ENCODE results near the gene SLC16A12. TPM values are rescaled to one million over a fixed set of nuclear protein-coding genes. Genes with fewer than 3 reads are reported as not detected.
A peak's percentile ranks its signal among the peaks of the same experiment; 100 is the strongest.

The SLC16A12 gene
- total RNA-seq, 1 experiment from 2014 or later: 10.9 TPM

DNA sequence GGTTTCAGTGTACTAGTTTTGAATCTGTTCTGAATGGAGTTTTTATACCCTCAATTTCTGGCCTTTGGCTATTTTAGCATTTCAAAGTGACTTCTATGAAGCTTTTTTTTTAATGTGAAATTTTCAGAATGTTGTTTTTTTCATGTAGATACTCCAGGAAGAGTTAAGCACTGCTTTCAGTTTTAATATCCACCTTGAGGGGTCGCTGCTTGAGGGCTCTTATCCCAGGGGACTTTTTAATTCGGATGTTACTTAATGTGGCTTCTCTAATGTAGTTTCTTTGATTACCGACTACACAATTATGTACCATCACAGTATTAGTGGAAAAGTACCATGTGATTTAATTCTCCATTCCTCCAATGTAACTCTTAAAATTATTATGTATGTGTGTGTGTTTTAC is 115.8 kb downstream of the SLC16A12 start:
- ChIA-PET POLR2A (no interaction called here), CTCF (interaction anchor here (1.7 to 2.4 kb wide), 3 partner anchors 115 to 143 kb away, joined by 5 to 16 read pairs (median 6); partner anchors contain the start of gene SLC16A12)
- no peak for TF ChIP-seq IRF2 (CRISPR knock-in tag; IDR thresholded peaks at IDR 0.05; ENCODE audit: borderline replicate concordance, low read depth)
- TF ChIP-seq, protein P1, sequence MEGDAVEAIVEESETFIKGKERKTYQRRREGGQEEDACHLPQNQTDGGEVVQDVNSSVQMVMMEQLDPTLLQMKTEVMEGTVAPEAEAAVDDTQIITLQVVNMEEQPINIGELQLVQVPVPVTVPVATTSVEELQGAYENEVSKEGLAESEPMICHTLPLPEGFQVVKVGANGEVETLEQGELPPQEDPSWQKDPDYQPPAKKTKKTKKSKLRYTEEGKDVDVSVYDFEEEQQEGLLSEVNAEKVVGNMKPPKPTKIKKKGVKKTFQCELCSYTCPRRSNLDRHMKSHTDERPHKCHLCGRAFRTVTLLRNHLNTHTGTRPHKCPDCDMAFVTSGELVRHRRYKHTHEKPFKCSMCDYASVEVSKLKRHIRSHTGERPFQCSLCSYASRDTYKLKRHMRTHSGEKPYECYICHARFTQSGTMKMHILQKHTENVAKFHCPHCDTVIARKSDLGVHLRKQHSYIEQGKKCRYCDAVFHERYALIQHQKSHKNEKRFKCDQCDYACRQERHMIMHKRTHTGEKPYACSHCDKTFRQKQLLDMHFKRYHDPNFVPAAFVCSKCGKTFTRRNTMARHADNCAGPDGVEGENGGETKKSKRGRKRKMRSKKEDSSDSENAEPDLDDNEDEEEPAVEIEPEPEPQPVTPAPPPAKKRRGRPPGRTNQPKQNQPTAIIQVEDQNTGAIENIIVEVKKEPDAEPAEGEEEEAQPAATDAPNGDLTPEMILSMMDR (IDR thresholded peaks at IDR 0.05): peak; percentile 26; the same call in 1 of the 2 replicates
- Mint-ChIP-seq H3K4me3 (no peak overlapping the region), H3K27me3 (ENCODE audit: low read depth) (peaks cover 17% of the 10 kb centered on the region), H3K36me3 (no peaks in the 10 kb centered on the region), H3K9me3 (no peaks in the 10 kb centered on the region), H3K4me1 (peaks cover 18% of the 10 kb centered on the region), H3K27ac (no peak overlapping the region)
- no peak for ATAC-seq
- no peak for DNase-seq (ENCODE audit: low spot score)

DNA sequence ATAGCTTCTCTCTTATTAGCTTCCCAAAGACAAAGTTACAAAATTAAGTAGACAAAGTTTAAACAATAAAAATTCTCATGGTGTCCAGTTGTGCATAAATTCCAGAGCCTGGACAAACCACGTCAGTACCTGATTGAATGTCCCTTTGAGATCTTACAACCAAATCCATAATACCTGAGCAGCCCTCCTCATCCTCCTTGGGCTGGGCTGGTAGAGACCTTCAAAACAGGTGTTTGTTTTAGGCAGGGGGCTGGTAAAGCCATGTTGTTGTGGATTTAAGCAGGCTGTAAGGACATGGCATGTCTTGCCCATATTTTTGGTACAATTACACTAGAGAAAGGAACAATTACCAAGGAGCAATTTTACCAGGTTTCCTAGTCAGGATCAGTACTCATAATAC is 118.9 kb downstream of the SLC16A12 start:
- Mint-ChIP-seq H3K36me3 (peaks cover 11% of the 10 kb centered on the region), H3K4me1 (peaks cover 25% of the 10 kb centered on the region), H3K9me3 (peaks cover 13% of the 10 kb centered on the region), H3K4me3 (no peak overlapping the region), H3K27me3 (ENCODE audit: low read depth) (peaks cover 27% of the 10 kb centered on the region), H3K27ac (no peak overlapping the region)
- DNase-seq (ENCODE audit: low spot score): no peak
- TF ChIP-seq ZNF121 (CRISPR knock-in tag; IDR thresholded peaks at IDR 0.05) (no peak), CREB1 (CRISPR knock-in tag; IDR thresholded peaks at IDR 0.05) (no peak), JUN (CRISPR knock-in tag; IDR thresholded peaks at IDR 0.05) (no peak), GTF2I (CRISPR knock-in tag; conservative IDR thresholded peaks at IDR 0.05) (no peak), SMAD3 (CRISPR knock-in tag; IDR thresholded peaks at IDR 0.05; ENCODE audit: borderline replicate concordance) (no peak), TCF7 (CRISPR knock-in tag; IDR thresholded peaks at IDR 0.05; ENCODE audit: low read depth) (no peak), ZNF671 (CRISPR knock-in tag; IDR thresholded peaks at IDR 0.05) (no peak), CBFB (CRISPR knock-in tag; IDR thresholded peaks at IDR 0.05; ENCODE audit: low read depth) (no peak), JAZF1 (CRISPR knock-in tag; IDR thresholded peaks at IDR 0.05) (no peak), KAT7 (CRISPR knock-in tag; IDR thresholded peaks at IDR 0.05; ENCODE audit: borderline replicate concordance) (no peak)
- TF ChIP-seq, protein P2, sequence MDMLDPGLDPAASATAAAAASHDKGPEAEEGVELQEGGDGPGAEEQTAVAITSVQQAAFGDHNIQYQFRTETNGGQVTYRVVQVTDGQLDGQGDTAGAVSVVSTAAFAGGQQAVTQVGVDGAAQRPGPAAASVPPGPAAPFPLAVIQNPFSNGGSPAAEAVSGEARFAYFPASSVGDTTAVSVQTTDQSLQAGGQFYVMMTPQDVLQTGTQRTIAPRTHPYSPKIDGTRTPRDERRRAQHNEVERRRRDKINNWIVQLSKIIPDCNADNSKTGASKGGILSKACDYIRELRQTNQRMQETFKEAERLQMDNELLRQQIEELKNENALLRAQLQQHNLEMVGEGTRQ (CRISPR knock-in tag; IDR thresholded peaks at IDR 0.05): no peak
- TF ChIP-seq, protein P3, sequence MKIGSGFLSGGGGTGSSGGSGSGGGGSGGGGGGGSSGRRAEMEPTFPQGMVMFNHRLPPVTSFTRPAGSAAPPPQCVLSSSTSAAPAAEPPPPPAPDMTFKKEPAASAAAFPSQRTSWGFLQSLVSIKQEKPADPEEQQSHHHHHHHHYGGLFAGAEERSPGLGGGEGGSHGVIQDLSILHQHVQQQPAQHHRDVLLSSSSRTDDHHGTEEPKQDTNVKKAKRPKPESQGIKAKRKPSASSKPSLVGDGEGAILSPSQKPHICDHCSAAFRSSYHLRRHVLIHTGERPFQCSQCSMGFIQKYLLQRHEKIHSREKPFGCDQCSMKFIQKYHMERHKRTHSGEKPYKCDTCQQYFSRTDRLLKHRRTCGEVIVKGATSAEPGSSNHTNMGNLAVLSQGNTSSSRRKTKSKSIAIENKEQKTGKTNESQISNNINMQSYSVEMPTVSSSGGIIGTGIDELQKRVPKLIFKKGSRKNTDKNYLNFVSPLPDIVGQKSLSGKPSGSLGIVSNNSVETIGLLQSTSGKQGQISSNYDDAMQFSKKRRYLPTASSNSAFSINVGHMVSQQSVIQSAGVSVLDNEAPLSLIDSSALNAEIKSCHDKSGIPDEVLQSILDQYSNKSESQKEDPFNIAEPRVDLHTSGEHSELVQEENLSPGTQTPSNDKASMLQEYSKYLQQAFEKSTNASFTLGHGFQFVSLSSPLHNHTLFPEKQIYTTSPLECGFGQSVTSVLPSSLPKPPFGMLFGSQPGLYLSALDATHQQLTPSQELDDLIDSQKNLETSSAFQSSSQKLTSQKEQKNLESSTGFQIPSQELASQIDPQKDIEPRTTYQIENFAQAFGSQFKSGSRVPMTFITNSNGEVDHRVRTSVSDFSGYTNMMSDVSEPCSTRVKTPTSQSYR (CRISPR knock-in tag; IDR thresholded peaks at IDR 0.05): no peak
- TF ChIP-seq, protein P1 (IDR thresholded peaks at IDR 0.05): no peak
- CTCF ChIA-PET: interaction anchor here (1.0 kb wide), 1 partner anchor 24 kb away, joined by 6 read pairs; the partner anchor contains the start of gene IFIT1
- POLR2A ChIA-PET: no interaction called here
- ATAC-seq: no peak
